ENCODE measurements around the gene PRR16.
A peak's percentile ranks its signal among the peaks of the same experiment; 100 is the strongest.
"Not testable (repeated sequence)": the region's sequence is repeated elsewhere in the genome, so short reads cannot be mapped to it uniquely, and the experiment has no call there.

The PRR16 gene

GRCh38 chr5:120463991-120464626 is at the start of gene PRR16:
Gene PRR16, plus strand, starts transcription at chr5:120464300.
- H3K4me3 Mint-ChIP-seq = peak within 1 kb of the TSS; percentile 88
- H3K27ac Mint-ChIP-seq = peak within 1 kb of the TSS; percentile 74
- ATAC-seq = peak; percentile 89
- H3K27me3 Mint-ChIP-seq = no peaks in the 10 kb centered on the region
- H3K36me3 Mint-ChIP-seq = no peaks in the 10 kb centered on the region
- H3K4me1 Mint-ChIP-seq = peaks cover 27% of the 10 kb centered on the region
- H3K9me3 Mint-ChIP-seq = no peaks in the 10 kb centered on the region

GRCh38 chr5:120415985-120416384 is 48.1 kb upstream of the PRR16 start:
- H3K4me3 Mint-ChIP-seq = no peak overlapping the region
- no peak overlapping the region for H3K27ac Mint-ChIP-seq
- no peaks in the 10 kb centered on the region for H3K36me3 Mint-ChIP-seq
- H3K4me1 Mint-ChIP-seq = no peaks in the 10 kb centered on the region
- ATAC-seq = no peak
- H3K9me3 Mint-ChIP-seq = no peaks in the 10 kb centered on the region
- H3K27me3 Mint-ChIP-seq = no peaks in the 10 kb centered on the region

GRCh38 chr5:120419127-120419526 is 45.0 kb upstream of the PRR16 start:
- no peak overlapping the region for H3K27ac Mint-ChIP-seq

GRCh38 chr5:120426633-120427275 is 37.3 kb upstream of the PRR16 start:
- H3K36me3 Mint-ChIP-seq, H3K4me3 Mint-ChIP-seq, H3K4me1 Mint-ChIP-seq, H3K27ac Mint-ChIP-seq, ATAC-seq, H3K27me3 Mint-ChIP-seq: not testable (repeated sequence)
- peaks cover 13% of the 10 kb centered on the region for H3K9me3 Mint-ChIP-seq

More at GRCh38 chr5:120419127-120419526, 45.0 kb upstream of the PRR16 start:
- no peaks in the 10 kb centered on the region for H3K9me3 Mint-ChIP-seq
- H3K36me3 Mint-ChIP-seq = no peaks in the 10 kb centered on the region
- no peak overlapping the region for H3K4me3 Mint-ChIP-seq
- no peaks in the 10 kb centered on the region for H3K27me3 Mint-ChIP-seq
- no peak for ATAC-seq
- no peaks in the 10 kb centered on the region for H3K4me1 Mint-ChIP-seq

- Mint-ChIP-seq H3K27me3 (peaks cover 8% of the 10 kb centered on the region), H3K9me3 (peaks cover 13% of the 10 kb centered on the region)
Measured at GRCh38 chr5:120430572-120430971, 33.5 kb upstream of the PRR16 start.

GRCh38 chr5:120432861-120433260 is 31.2 kb upstream of the PRR16 start:
- ATAC-seq = no peak
- Mint-ChIP-seq H3K27ac (no peak overlapping the region), H3K9me3 (peaks cover 13% of the 10 kb centered on the region), H3K36me3 (no peaks in the 10 kb centered on the region), H3K4me1 (no peaks in the 10 kb centered on the region), H3K4me3 (no peak overlapping the region), H3K27me3 (peaks cover 8% of the 10 kb centered on the region)

More at GRCh38 chr5:120430572-120430971, 33.5 kb upstream of the PRR16 start:
- no peak for ATAC-seq
- no peak overlapping the region for H3K27ac Mint-ChIP-seq
- no peak overlapping the region for H3K4me3 Mint-ChIP-seq
- H3K4me1 Mint-ChIP-seq = no peaks in the 10 kb centered on the region
- H3K36me3 Mint-ChIP-seq = no peaks in the 10 kb centered on the region

- Mint-ChIP-seq H3K36me3 (no peaks in the 10 kb centered on the region), H3K27me3 (peaks cover 8% of the 10 kb centered on the region), H3K27ac (no peak overlapping the region), H3K4me1 (no peaks in the 10 kb centered on the region), H3K4me3 (no peak overlapping the region), H3K9me3 (peaks cover 8% of the 10 kb centered on the region)
- no peak for ATAC-seq
Measured at GRCh38 chr5:120435129-120435528, 29.0 kb upstream of the PRR16 start.

- H3K27me3 Mint-ChIP-seq = peaks cover 8% of the 10 kb centered on the region
- H3K4me3 Mint-ChIP-seq = no peak overlapping the region
- ATAC-seq = no peak
- no peaks in the 10 kb centered on the region for H3K4me1 Mint-ChIP-seq
- no peaks in the 10 kb centered on the region for H3K36me3 Mint-ChIP-seq
- H3K27ac Mint-ChIP-seq = no peak overlapping the region
- no peaks in the 10 kb centered on the region for H3K9me3 Mint-ChIP-seq
Measured at GRCh38 chr5:120436996-120437395, 27.1 kb upstream of the PRR16 start.

- ATAC-seq = no peak
- Mint-ChIP-seq H3K36me3 (no peaks in the 10 kb centered on the region), H3K4me1 (no peaks in the 10 kb centered on the region), H3K27me3 (no peaks in the 10 kb centered on the region), H3K4me3 (no peak overlapping the region), H3K9me3 (no peaks in the 10 kb centered on the region), H3K27ac (no peak overlapping the region)
Measured at GRCh38 chr5:120442694-120443093, 21.4 kb upstream of the PRR16 start.

GRCh38 chr5:120443607-120444006 is 20.5 kb upstream of the PRR16 start:
- Mint-ChIP-seq H3K27ac (no peak overlapping the region), H3K4me1 (no peaks in the 10 kb centered on the region), H3K27me3 (no peaks in the 10 kb centered on the region), H3K9me3 (no peaks in the 10 kb centered on the region), H3K4me3 (no peak overlapping the region), H3K36me3 (no peaks in the 10 kb centered on the region)
- no peak for ATAC-seq

GRCh38 chr5:120446068-120446492 is 18.0 kb upstream of the PRR16 start:
- Mint-ChIP-seq H3K36me3 (no peaks in the 10 kb centered on the region), H3K4me1 (no peaks in the 10 kb centered on the region), H3K27me3 (no peaks in the 10 kb centered on the region), H3K27ac (no peak overlapping the region), H3K9me3 (no peaks in the 10 kb centered on the region), H3K4me3 (no peak overlapping the region)
- no peak for ATAC-seq

GRCh38 chr5:120446901-120447300 is 17.2 kb upstream of the PRR16 start:
- ATAC-seq = no peak

GRCh38 chr5:120447706-120448239 is 16.3 kb upstream of the PRR16 start:
- H3K27ac Mint-ChIP-seq = no peak overlapping the region
- no peaks in the 10 kb centered on the region for H3K9me3 Mint-ChIP-seq
- H3K4me3 Mint-ChIP-seq = no peak overlapping the region
- H3K27me3 Mint-ChIP-seq = no peaks in the 10 kb centered on the region
- ATAC-seq = no peak
- no peaks in the 10 kb centered on the region for H3K4me1 Mint-ChIP-seq
- H3K36me3 Mint-ChIP-seq = no peaks in the 10 kb centered on the region

More at GRCh38 chr5:120446901-120447300, 17.2 kb upstream of the PRR16 start:
- H3K36me3 Mint-ChIP-seq = no peaks in the 10 kb centered on the region
- no peaks in the 10 kb centered on the region for H3K9me3 Mint-ChIP-seq
- no peak overlapping the region for H3K27ac Mint-ChIP-seq
- H3K4me1 Mint-ChIP-seq = no peaks in the 10 kb centered on the region
- H3K4me3 Mint-ChIP-seq = no peak overlapping the region
- H3K27me3 Mint-ChIP-seq = no peaks in the 10 kb centered on the region

- H3K27ac Mint-ChIP-seq = no peak overlapping the region
- no peaks in the 10 kb centered on the region for H3K36me3 Mint-ChIP-seq
- ATAC-seq = no peak
- no peaks in the 10 kb centered on the region for H3K4me1 Mint-ChIP-seq
- H3K9me3 Mint-ChIP-seq = no peaks in the 10 kb centered on the region
- no peak overlapping the region for H3K4me3 Mint-ChIP-seq
- H3K27me3 Mint-ChIP-seq = no peaks in the 10 kb centered on the region
Measured at GRCh38 chr5:120449501-120449900, 14.6 kb upstream of the PRR16 start.

- no peaks in the 10 kb centered on the region for H3K27me3 Mint-ChIP-seq
- H3K27ac Mint-ChIP-seq = no peak overlapping the region
- ATAC-seq = no peak
- no peaks in the 10 kb centered on the region for H3K36me3 Mint-ChIP-seq
- no peak overlapping the region for H3K4me3 Mint-ChIP-seq
- no peaks in the 10 kb centered on the region for H3K9me3 Mint-ChIP-seq
- no peaks in the 10 kb centered on the region for H3K4me1 Mint-ChIP-seq
Measured at GRCh38 chr5:120450910-120451309, 13.2 kb upstream of the PRR16 start.

GRCh38 chr5:120451445-120451844 is 12.7 kb upstream of the PRR16 start:
- no peak overlapping the region for H3K27ac Mint-ChIP-seq
- H3K9me3 Mint-ChIP-seq = no peaks in the 10 kb centered on the region
- no peaks in the 10 kb centered on the region for H3K27me3 Mint-ChIP-seq
- H3K4me1 Mint-ChIP-seq = no peaks in the 10 kb centered on the region
- no peak overlapping the region for H3K4me3 Mint-ChIP-seq
- H3K36me3 Mint-ChIP-seq = no peaks in the 10 kb centered on the region
- no peak for ATAC-seq

Measured in stimulated activated memory B cell treated with anti-CD40 and anti-IgM and Interleukin-4, amounts not matched to agents 10 μg/mL and 1 μg/mL and 100 μg/mL, for 72 hours (primary cell).